SK-N-MC (cell line): ENCODE data around the gene LRMDA.

Experiments
- DNase-seq: peaks from one replicate; pipeline ENCODE4 v3.0.0-alpha.2; 2011; ENCODE audit warnings: low read depth, low spot score
- H3K27ac ChIP-seq: fragments of 200-600 bp; sonication (generic); 2 replicates; pipeline ENCODE4 v1.5.1; 2016; ENCODE audit warnings: mixed run types
- H3K36me3 ChIP-seq: fragments of 200-600 bp; sonication (generic); 2 replicates; pipeline ENCODE4 v1.6.1; 2017; ENCODE audit warnings: antibody characterized with exemption, low read length, mixed read lengths; ENCODE audit not compliant: insufficient read depth
- H3K4me3 ChIP-seq: fragments of 200-600 bp; sonication (generic); 2 replicates; pipeline ENCODE4 v1.5.1; 2016
- H3K9ac ChIP-seq: fragments of 200-600 bp; sonication (generic); 2 replicates; pipeline ENCODE4 v1.8.0; 2017; ENCODE audit warnings: mixed run types, mixed read lengths; ENCODE audit not compliant: insufficient read length
- H3K9me3 ChIP-seq: fragments of 200-600 bp; sonication (generic); 2 replicates; pipeline ENCODE4 v1.6.1; 2017; ENCODE audit warnings: low read depth, mild to moderate bottlenecking, antibody characterized with exemption, low read length, moderate library complexity, mixed read lengths
- EZH2 ChIP-seq: fragments of 200-600 bp; sonication (generic); IDR thresholded peaks from one replicate; pipeline ENCODE4 v1.6.1; 2017; ENCODE audit warnings: antibody characterized with exemption
- FOXP2 ChIP-seq: optimal IDR thresholded peaks from 2 replicates; pipeline ENCODE3; 2011; ENCODE audit warnings: mild to moderate bottlenecking, moderate library complexity; ENCODE audit not compliant: insufficient read depth; ENCODE audit errors: extremely low read length, control extremely low read depth
- POLR2AphosphoS5 ChIP-seq: IDR thresholded peaks from 2 replicates; pipeline ENCODE4 v1.6.1; 2012; ENCODE audit warnings: mild to moderate bottlenecking, low read depth, low read length, borderline replicate concordance

The LRMDA gene

DNA sequence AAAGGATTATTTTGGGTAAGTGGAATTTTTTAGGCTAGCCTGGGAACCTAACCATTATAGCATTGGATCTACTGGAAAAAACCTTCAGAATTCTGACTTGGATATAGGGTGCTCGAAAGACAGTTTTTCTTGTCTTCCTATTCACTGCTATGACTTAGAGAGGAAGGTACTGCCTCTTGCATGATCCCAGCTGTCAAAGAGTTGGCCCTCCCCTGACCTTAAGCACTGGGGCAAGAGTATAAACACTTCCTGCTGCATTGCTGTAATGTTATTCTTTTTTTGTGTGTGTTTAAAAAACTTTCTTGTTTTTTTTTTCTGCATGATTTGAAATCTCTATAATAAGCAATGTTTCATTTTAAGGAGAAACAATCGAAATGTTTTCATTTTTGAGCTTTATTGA lies 113.0 kb downstream of the LRMDA start:
- Histone ChIP-seq H3K4me3 (no peak overlapping the region), H3K36me3 (no peaks in the 10 kb centered on the region), H3K9me3 (no peaks in the 10 kb centered on the region), H3K27ac (no peak overlapping the region), H3K9ac (no peak overlapping the region)
- DNase-seq: no peak
- no peak for TF ChIP-seq POLR2AphosphoS5
- no peak for TF ChIP-seq EZH2

DNA sequence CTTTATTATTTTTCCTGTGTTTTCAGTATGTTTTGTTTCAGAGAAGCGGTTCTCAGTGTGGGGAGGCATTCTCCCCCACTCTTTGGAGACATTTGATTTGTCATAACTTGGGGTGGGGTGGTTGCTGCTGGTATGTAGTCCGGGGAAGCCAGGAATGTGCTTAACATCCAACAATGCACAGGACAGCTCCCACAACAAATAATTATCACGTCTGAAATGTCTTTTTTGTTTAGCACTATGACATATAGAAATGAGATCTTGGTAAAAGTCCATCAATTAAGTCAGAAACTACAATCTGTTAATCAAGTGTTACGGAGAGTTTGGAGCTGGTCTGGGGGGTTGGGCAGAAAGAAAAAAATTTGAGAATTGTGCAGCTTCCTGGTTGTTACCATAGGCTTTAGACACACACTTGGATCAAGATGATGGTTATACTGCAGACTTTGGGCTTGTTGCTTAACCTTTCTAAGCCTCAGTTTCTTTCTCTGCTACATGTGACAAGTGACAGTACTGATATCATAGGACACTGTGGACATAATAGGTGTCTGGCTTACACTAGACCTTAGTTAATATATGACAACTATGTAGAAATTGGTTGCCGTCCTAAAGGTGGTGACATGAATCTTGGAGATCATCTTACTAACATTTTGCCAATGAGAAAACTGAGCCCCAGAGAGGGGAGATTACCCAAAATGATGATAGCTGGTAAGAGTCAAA lies 113.7 kb downstream of the LRMDA start:
- no peaks in the 10 kb centered on the region for H3K9me3 ChIP-seq
- H3K36me3 ChIP-seq: no peaks in the 10 kb centered on the region
- no peak for DNase-seq
- no peak overlapping the region for H3K27ac ChIP-seq
- TF ChIP-seq FOXP2 (no peak), POLR2AphosphoS5 (no peak), EZH2 (no peak)
- no peak overlapping the region for H3K4me3 ChIP-seq
- no peak overlapping the region for H3K9ac ChIP-seq

DNA sequence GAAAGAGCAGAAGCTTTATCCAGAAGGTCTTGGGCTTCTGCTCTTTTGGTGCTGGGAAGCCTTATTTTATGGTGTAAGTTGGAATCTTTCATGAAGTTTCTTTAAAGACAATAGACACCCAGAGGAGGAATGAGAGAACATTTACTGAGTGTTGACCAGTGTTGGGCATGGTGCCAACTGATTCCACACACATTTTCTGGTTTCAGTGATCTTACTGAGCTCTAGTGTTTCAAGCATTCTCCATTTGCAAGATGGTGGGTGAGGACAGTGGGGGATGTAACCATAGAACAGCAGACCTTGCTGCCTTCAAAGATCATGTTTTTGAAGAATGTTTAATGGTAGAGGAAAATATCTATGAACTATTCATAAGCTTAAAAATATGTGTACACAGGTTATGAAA lies 114.6 kb downstream of the LRMDA start:
- DNase-seq: no peak
- Histone ChIP-seq H3K9ac (no peak overlapping the region), H3K27ac (no peak overlapping the region), H3K36me3 (no peaks in the 10 kb centered on the region), H3K4me3 (no peak overlapping the region), H3K9me3 (no peaks in the 10 kb centered on the region)
- TF ChIP-seq EZH2 (no peak), POLR2AphosphoS5 (no peak), FOXP2 (no peak)

DNA sequence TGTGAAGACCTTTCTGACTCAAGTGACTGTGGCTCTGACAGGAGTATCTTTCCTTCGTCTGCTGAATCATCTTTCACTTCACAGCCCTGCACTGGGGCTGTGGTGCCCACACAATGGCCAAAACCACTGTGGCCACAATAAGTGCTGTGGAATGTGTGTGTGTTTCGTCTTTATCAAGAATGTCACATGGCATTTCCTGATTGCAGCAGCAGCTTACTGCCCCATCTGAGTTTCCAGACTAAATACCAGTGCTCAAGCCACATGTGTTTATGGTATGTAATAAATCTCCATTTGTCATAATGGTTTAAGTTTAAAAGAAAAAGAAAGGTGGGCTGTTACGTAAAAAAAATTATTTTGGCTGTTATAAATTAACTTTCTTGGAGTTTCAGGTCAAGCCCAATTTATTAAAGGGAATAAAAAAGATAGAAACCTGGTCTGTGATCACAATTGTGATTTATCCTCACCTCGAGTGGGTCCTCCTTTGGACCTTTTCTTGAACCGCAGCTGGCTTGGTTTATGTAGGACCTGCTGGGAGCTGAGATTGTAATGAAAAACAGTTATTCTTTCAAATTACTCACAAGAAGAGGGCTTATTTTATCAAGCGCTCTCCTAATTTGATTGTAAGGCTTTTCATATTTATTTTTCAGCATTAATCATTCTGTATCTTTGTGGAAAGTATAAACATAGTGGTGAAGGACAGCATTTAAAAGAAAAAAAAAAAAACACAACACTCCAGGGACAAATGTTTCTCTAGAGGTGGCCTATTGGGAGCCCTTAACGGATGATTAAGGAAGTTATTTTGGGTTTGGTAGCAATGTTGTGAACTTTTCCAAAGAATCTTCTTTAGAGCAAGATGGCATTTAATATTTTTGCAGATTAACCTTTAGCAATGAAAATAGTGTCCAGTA lies 116.2 kb downstream of the LRMDA start:
- TF ChIP-seq POLR2AphosphoS5: no peak
- TF ChIP-seq EZH2: no peak
- TF ChIP-seq FOXP2: no peak
- no peak for DNase-seq
- H3K9ac ChIP-seq: no peak overlapping the region

DNA sequence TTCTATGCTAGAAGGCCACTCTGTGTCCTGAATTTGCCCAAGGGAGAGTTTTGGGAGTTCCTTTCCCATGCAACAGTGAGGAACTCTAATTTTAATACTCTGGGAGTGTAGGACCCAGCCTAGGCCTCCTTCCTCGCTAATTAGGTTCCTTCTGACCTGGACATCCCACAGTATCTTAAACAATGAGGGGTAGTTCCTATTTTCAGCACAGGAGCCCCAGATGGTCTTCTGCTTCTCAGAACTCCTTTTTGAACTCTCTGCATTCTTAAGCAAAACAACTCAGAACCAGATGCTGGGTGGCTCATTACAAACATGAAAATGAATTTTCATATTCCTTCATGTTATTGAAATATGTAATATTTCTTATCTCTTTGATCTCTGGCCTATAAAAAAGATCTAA lies 116.9 kb downstream of the LRMDA start:
- H3K27ac ChIP-seq: no peak overlapping the region
- H3K9ac ChIP-seq: no peak overlapping the region
- no peaks in the 10 kb centered on the region for H3K36me3 ChIP-seq
- no peak for DNase-seq
- no peak overlapping the region for H3K4me3 ChIP-seq
- TF ChIP-seq POLR2AphosphoS5: no peak
- no peak for TF ChIP-seq FOXP2
- no peak for TF ChIP-seq EZH2
- H3K9me3 ChIP-seq: no peaks in the 10 kb centered on the region

More for the DNA sequence above, 116.2 kb downstream of the LRMDA start:
- Histone ChIP-seq H3K36me3 (no peaks in the 10 kb centered on the region), H3K4me3 (no peak overlapping the region), H3K27ac (no peak overlapping the region), H3K9me3 (no peaks in the 10 kb centered on the region)

DNA sequence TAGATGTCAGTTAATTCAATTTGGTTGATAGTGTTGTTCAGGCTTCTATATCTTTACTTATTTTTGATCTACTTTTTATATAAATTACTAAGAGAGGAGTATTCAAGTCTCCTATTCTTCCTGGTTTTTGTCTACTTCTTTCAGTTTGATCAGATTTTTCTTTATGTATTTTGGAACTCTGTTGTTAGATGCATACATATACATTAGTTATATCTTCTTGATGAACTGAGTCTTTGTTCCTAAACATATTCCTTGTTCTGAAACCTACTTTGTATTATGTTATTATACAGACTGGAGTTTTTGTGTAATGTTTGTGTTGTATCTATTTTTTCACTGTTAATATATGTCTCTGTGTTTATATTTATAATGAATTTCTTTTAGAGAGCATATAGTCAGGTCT lies 118.8 kb downstream of the LRMDA start:
- no peak for DNase-seq
- TF ChIP-seq EZH2: no peak
- TF ChIP-seq FOXP2: no peak
- TF ChIP-seq POLR2AphosphoS5: no peak
- no peak overlapping the region for H3K9ac ChIP-seq
- H3K9me3 ChIP-seq: no peaks in the 10 kb centered on the region
- no peaks in the 10 kb centered on the region for H3K36me3 ChIP-seq
- H3K4me3 ChIP-seq: no peak overlapping the region
- no peak overlapping the region for H3K27ac ChIP-seq

DNA sequence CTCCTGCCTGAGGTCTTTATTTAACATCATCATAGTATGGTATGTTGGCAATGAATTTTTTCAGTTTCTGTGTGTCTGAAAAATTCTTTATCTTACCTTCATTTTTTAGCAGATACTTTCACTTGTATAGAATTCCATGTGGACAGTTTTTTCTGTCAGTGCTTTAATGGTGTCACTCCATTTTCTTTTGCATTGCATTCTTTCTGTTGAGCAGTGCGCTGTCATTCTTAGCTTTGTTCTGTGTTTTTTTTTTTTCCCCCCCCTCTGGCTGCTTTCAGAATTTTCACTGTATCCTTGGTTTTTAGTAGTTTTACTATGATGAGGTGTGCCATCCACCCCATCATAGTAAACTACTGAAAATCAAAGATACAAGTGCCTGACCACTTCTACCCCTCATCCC lies 120.7 kb downstream of the LRMDA start:
- Histone ChIP-seq H3K9ac (no peak overlapping the region), H3K27ac (no peak overlapping the region), H3K36me3 (no peaks in the 10 kb centered on the region), H3K9me3 (no peaks in the 10 kb centered on the region), H3K4me3 (no peak overlapping the region)
- no peak for TF ChIP-seq POLR2AphosphoS5
- TF ChIP-seq FOXP2: no peak
- no peak for TF ChIP-seq EZH2
- DNase-seq: no peak

DNA sequence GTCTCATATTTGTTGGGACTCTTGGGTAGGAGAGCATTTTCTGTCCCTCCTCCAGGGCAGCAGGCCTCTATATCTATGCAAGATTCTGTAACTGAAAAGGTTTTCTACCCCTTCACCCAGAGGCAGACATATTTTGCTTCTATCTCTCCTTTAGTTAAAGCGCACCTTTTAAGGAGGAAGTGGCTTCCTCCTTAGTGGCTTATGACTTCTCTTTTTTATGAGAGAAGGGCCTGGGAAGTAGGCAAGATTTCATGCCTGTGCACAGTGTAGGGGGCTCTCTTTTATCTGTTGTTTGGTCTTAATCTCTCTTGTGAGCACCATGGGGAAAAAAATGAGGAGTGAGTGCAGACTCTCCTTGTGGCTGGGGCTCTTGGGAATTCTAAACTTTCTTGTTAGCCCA lies 122.1 kb downstream of the LRMDA start:
- no peak for TF ChIP-seq POLR2AphosphoS5
- TF ChIP-seq EZH2: no peak
- no peak for TF ChIP-seq FOXP2
- Histone ChIP-seq H3K27ac (no peak overlapping the region), H3K4me3 (no peak overlapping the region), H3K9me3 (no peaks in the 10 kb centered on the region), H3K36me3 (no peaks in the 10 kb centered on the region), H3K9ac (no peak overlapping the region)
- DNase-seq: no peak
